Lower leg skin (tissue), 4 donors: ENCODE results near the gene SCAF8. TPM values are rescaled to one million over a fixed set of nuclear protein-coding genes. Genes with fewer than 3 reads are reported as not detected.
A peak's percentile ranks its signal among the peaks of the same experiment; 100 is the strongest.

Experiments used
- DNase-seq, 2 donors: peaks; one replicate each; pipeline ENCODE4 v3.0.0-alpha.2; 2019; ENCODE audit warnings: low spot score in 2 of 2
- H3K4me3 ChIP-seq: fragments of 200-600 bp; sonication (generic); 2 replicates; pipeline ENCODE4 v1.5.1; 2017; ENCODE audit warnings: mild to moderate bottlenecking, low read depth; ENCODE audit not compliant: poor library complexity, severe bottlenecking
- CTCF ChIP-seq, 3 donors: fragments of 450-650 bp; IDR thresholded peaks; one replicate each; pipeline ENCODE4 v1.5.1; 2016; ENCODE audit warnings: antibody characterized with exemption in 3 of 3, mild to moderate bottlenecking in 3 of 3, moderate library complexity in 2 of 3
- POLR2A ChIP-seq, 2 donors: fragments of 450-650 bp; IDR thresholded peaks; one replicate each; pipeline ENCODE4 v1.6.1; 2016 to 2017; ENCODE audit warnings: antibody characterized with exemption in 2 of 2, mild to moderate bottlenecking in 1 of 2, moderate library complexity in 1 of 2
- WGBS, 2 donors: methylation state at CpG; one replicate each; pipeline ENCODE4 v1.1.5; 2018; 5-methylcytosine and 5-hydroxymethylcytosine counted together
- intact Hi-C: fragments of 100-400 bp; cut with DNase I; formaldehyde crosslinking; loops from one replicate; pipeline ENCODE4 v1.15.0; 2023; ENCODE audit warnings: low total_unique reads
- total RNA-seq, 4 donors: library from RNA; depleted of rRNA; stranded (reverse); fragments of >200 nt; gene quantifications; one replicate each; pipeline ENCODE4 v1.1.0, GENCODE V29; 2016

SCAF8 gene
- total RNA-seq, 4 donors from 2014 or later = 31.4 to 45.3 (median 41.3) TPM

GRCh38 chr6:154719433-154719832, 13.8 kb upstream of the SCAF8 start:
- 81 to 90% methylated on average over 4 of the region's 4 CpGs for WGBS, 2 donors
- intact Hi-C loops = no loop called here
- DNase-seq = no peak
- H3K4me3 ChIP-seq = no peak overlapping the region
- TF ChIP-seq CTCF (IDR thresholded peaks at IDR 0.05) (no peak), POLR2A (IDR thresholded peaks at IDR 0.05) (no peak)

GRCh38 chr6:154719854-154720253, 13.4 kb upstream of the SCAF8 start:
- TF ChIP-seq CTCF (IDR thresholded peaks at IDR 0.05) (no peak), POLR2A (IDR thresholded peaks at IDR 0.05) (no peak)
- intact Hi-C loops = no loop called here
- WGBS, 2 donors = 63 to 92% methylated on average over 1 of the region's 1 CpG

GRCh38 chr6:154721460-154721859, 11.8 kb upstream of the SCAF8 start:
- intact Hi-C loops = no loop called here
- WGBS, 2 donors = 66 to 70% methylated on average over 6 of the region's 6 CpGs
- DNase-seq = no peak
- no peak for TF ChIP-seq POLR2A (IDR thresholded peaks at IDR 0.05)
- H3K4me3 ChIP-seq = no peak overlapping the region

More at GRCh38 chr6:154719854-154720253, 13.4 kb upstream of the SCAF8 start:
- no peak overlapping the region for H3K4me3 ChIP-seq
- DNase-seq = no peak

- 91 to 93% methylated on average over 1 of the region's 1 CpG for WGBS, 2 donors
- TF ChIP-seq POLR2A (IDR thresholded peaks at IDR 0.05) = no peak
- no peak for TF ChIP-seq CTCF (IDR thresholded peaks at IDR 0.05)
- DNase-seq = no peak
- intact Hi-C loops = no loop called here
- H3K4me3 ChIP-seq = no peak overlapping the region
These were observed 6.3 kb upstream of the SCAF8 start for GRCh38 chr6:154726887-154727286.

- WGBS, 2 donors = 94 to 95% methylated on average over 24 of the region's 24 CpGs
- intact Hi-C loops = no loop called here
- TF ChIP-seq CTCF (IDR thresholded peaks at IDR 0.05) (no peak), POLR2A (IDR thresholded peaks at IDR 0.05) (no peak)
- no peak overlapping the region for H3K4me3 ChIP-seq
- no peak for DNase-seq
These were observed 1.7 kb upstream of the SCAF8 start for GRCh38 chr6:154731296-154732218.

- H3K4me3 ChIP-seq = peak overlapping the region; percentile 97
- intact Hi-C loops = no loop called here
- DNase-seq = peak; percentile 46 to 90
- 3 to 8% methylated on average over 22 to 26 of the region's 26 CpGs for WGBS, 2 donors
- no peak for TF ChIP-seq CTCF (IDR thresholded peaks at IDR 0.05)
- TF ChIP-seq POLR2A (IDR thresholded peaks at IDR 0.05) = no peak
These were observed 556 bp upstream of the SCAF8 start for GRCh38 chr6:154732538-154733182.
